ENCODE data around the gene ELP4. TPM values are rescaled to one million over a fixed set of nuclear protein-coding genes. Genes with fewer than 3 reads are reported as not detected.

Gene ELP4
- total and polyA plus RNA-seq, 9 of the 15 experiments (the other 6 are each of a cell fraction or from before 2014, with no cell fraction given): 24.1 to 60.3 (median 38.7) TPM

DNA sequence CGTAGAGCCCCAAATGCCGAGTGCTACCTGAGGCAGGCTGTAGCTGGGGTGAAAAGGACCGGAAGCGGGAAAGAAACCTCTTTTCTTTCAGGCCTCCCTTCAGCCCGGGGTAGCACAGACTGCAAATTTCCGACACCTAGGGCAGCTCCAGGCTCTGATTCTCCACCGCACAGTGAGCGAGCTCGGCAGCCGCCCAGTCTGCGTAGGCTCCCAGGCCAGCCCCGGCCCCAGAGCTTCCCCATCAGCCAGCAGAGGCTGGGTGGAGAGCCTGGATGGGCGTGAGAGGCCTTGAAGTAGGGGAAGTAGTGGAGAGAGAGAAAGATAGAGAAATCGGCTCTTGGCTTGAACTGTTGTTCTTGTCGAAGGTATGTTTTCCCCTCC lies 310.9 kb downstream of the ELP4 start (continued):
- TF ChIP-seq, protein P1, sequence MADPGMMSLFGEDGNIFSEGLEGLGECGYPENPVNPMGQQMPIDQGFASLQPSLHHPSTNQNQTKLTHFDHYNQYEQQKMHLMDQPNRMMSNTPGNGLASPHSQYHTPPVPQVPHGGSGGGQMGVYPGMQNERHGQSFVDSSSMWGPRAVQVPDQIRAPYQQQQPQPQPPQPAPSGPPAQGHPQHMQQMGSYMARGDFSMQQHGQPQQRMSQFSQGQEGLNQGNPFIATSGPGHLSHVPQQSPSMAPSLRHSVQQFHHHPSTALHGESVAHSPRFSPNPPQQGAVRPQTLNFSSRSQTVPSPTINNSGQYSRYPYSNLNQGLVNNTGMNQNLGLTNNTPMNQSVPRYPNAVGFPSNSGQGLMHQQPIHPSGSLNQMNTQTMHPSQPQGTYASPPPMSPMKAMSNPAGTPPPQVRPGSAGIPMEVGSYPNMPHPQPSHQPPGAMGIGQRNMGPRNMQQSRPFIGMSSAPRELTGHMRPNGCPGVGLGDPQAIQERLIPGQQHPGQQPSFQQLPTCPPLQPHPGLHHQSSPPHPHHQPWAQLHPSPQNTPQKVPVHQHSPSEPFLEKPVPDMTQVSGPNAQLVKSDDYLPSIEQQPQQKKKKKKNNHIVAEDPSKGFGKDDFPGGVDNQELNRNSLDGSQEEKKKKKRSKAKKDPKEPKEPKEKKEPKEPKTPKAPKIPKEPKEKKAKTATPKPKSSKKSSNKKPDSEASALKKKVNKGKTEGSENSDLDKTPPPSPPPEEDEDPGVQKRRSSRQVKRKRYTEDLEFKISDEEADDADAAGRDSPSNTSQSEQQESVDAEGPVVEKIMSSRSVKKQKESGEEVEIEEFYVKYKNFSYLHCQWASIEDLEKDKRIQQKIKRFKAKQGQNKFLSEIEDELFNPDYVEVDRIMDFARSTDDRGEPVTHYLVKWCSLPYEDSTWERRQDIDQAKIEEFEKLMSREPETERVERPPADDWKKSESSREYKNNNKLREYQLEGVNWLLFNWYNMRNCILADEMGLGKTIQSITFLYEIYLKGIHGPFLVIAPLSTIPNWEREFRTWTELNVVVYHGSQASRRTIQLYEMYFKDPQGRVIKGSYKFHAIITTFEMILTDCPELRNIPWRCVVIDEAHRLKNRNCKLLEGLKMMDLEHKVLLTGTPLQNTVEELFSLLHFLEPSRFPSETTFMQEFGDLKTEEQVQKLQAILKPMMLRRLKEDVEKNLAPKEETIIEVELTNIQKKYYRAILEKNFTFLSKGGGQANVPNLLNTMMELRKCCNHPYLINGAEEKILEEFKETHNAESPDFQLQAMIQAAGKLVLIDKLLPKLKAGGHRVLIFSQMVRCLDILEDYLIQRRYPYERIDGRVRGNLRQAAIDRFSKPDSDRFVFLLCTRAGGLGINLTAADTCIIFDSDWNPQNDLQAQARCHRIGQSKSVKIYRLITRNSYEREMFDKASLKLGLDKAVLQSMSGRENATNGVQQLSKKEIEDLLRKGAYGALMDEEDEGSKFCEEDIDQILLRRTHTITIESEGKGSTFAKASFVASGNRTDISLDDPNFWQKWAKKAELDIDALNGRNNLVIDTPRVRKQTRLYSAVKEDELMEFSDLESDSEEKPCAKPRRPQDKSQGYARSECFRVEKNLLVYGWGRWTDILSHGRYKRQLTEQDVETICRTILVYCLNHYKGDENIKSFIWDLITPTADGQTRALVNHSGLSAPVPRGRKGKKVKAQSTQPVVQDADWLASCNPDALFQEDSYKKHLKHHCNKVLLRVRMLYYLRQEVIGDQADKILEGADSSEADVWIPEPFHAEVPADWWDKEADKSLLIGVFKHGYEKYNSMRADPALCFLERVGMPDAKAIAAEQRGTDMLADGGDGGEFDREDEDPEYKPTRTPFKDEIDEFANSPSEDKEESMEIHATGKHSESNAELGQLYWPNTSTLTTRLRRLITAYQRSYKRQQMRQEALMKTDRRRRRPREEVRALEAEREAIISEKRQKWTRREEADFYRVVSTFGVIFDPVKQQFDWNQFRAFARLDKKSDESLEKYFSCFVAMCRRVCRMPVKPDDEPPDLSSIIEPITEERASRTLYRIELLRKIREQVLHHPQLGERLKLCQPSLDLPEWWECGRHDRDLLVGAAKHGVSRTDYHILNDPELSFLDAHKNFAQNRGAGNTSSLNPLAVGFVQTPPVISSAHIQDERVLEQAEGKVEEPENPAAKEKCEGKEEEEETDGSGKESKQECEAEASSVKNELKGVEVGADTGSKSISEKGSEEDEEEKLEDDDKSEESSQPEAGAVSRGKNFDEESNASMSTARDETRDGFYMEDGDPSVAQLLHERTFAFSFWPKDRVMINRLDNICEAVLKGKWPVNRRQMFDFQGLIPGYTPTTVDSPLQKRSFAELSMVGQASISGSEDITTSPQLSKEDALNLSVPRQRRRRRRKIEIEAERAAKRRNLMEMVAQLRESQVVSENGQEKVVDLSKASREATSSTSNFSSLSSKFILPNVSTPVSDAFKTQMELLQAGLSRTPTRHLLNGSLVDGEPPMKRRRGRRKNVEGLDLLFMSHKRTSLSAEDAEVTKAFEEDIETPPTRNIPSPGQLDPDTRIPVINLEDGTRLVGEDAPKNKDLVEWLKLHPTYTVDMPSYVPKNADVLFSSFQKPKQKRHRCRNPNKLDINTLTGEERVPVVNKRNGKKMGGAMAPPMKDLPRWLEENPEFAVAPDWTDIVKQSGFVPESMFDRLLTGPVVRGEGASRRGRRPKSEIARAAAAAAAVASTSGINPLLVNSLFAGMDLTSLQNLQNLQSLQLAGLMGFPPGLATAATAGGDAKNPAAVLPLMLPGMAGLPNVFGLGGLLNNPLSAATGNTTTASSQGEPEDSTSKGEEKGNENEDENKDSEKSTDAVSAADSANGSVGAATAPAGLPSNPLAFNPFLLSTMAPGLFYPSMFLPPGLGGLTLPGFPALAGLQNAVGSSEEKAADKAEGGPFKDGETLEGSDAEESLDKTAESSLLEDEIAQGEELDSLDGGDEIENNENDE (IDR thresholded peaks at IDR 0.05; ENCODE audit: low read depth, low read length): no peak

Measured in K562 (cell line).